SK-N-SH (cell line): ENCODE data around the gene RAVER1. TPM values are rescaled to one million over a fixed set of nuclear protein-coding genes. Genes with fewer than 3 reads are reported as not detected.
"Not testable (repeated sequence)": the region's sequence is repeated elsewhere in the genome, so short reads cannot be mapped to it uniquely, and the experiment has no call there.

Experiments
- CTCF ChIA-PET: fragments of 300-600, 350-600 bp; formaldehyde crosslinking; extraction: SDS; loops from one replicate; lab custom pipeline; 2021; lab: Yijun Ruan, JAX
- POLR2A ChIA-PET: fragments of 350-600 bp; sonication (Branson Sonifier 250); formaldehyde crosslinking; extraction: SDS; loops from one replicate; lab custom pipeline; 2020; ENCODE audit warnings: antibody characterized with exemption, inconsistent platforms; lab: Yijun Ruan, JAX
- DNase-seq: peaks from one replicate; pipeline ENCODE4 v3.0.0; 2012
- H2AFZ ChIP-seq: fragments of 200-600 bp; sonication (generic); 2 replicates; pipeline ENCODE4 v1.8.1; 2016; ENCODE audit warnings: antibody characterized with exemption, mild to moderate bottlenecking, low read depth
- H3F3A ChIP-seq: fragments of 200-600 bp; sonication (generic); replicated peaks from 2 replicates; pipeline ENCODE3; 2016; ENCODE audit warnings: antibody characterized with exemption, mild to moderate bottlenecking; ENCODE audit not compliant: insufficient read depth
- H3K27ac ChIP-seq, 2 experiments: fragments of 200-500 bp in 1 of 2; fragments of 200-600 bp in 1 of 2; sonication (Bioruptor generic) in 1 of 2; sonication (generic), shearing (Covaris generic) in 1 of 2; 2 replicates each; pipeline versions ENCODE4 v1.5.1 to v1.6.1; 2014 to 2016; ENCODE audit warnings: low read depth in 2 of 2, inconsistent platforms in 1 of 2, low read length in 1 of 2, mild to moderate bottlenecking in 1 of 2, mixed read lengths in 1 of 2
- H3K27me3 ChIP-seq: fragments of 200-600 bp; sonication (generic), shearing (Covaris generic); 2 replicates; pipeline ENCODE4 v1.6.1; 2016; ENCODE audit warnings: mixed run types; ENCODE audit not compliant: insufficient read depth
- H3K36me3 ChIP-seq, 2 experiments: fragments of 200-500 bp in 1 of 2; fragments of 200-600 bp in 1 of 2; sonication (Bioruptor generic) in 1 of 2; sonication (generic) in 1 of 2; replicated peaks in 1 of 2; 2 replicates each; pipeline versions ENCODE3 to v1.5.1; 2014 to 2016; ENCODE audit warnings: low read length in 1 of 2, mild to moderate bottlenecking in 1 of 2; ENCODE audit not compliant: insufficient read depth in 2 of 2, control insufficient read depth in 1 of 2
- H3K4me1 ChIP-seq, 2 experiments: fragments of 200-500 bp in 1 of 2; fragments of 200-600 bp in 1 of 2; sonication (Bioruptor generic) in 1 of 2; sonication (generic), shearing (Covaris generic) in 1 of 2; 2 replicates each; pipeline versions ENCODE4 v1.5.1 to v1.6.1; 2014 to 2016; ENCODE audit warnings: low read depth in 1 of 2, low read length in 1 of 2, mixed run types in 1 of 2; ENCODE audit not compliant: insufficient read depth in 2 of 2, control insufficient read depth in 1 of 2
- H3K4me2 ChIP-seq: fragments of 200-600 bp; sonication (generic), shearing (Covaris generic); 2 replicates; pipeline ENCODE4 v1.6.1; 2017; ENCODE audit warnings: mixed run types
- H3K4me3 ChIP-seq, 2 experiments: fragments of 200-500 bp in 1 of 2; fragments of 200-600 bp in 1 of 2; sonication (Bioruptor generic) in 1 of 2; sonication (generic), shearing (Covaris generic) in 1 of 2; 2 replicates each; pipeline versions ENCODE4 v1.5.1 to v1.8.1; 2014 to 2016; ENCODE audit warnings: low read depth in 2 of 2, inconsistent platforms in 1 of 2, low read length in 1 of 2, mild to moderate bottlenecking in 1 of 2, mixed read lengths in 1 of 2, moderate library complexity in 1 of 2
- H3K79me2 ChIP-seq: fragments of 200-600 bp; sonication (generic); 2 replicates; pipeline ENCODE4 v1.8.1; 2017; ENCODE audit warnings: mild to moderate bottlenecking; ENCODE audit not compliant: insufficient read depth
- H3K9ac ChIP-seq: fragments of 200-600 bp; sonication (generic); 2 replicates; pipeline ENCODE4 v1.6.1; 2017; ENCODE audit warnings: mixed run types
- H3K9me2 ChIP-seq: fragments of 200-600 bp; sonication (generic); 2 replicates; pipeline ENCODE4 v1.6.1; 2017; ENCODE audit warnings: mixed run types
- H3K9me3 ChIP-seq: fragments of 200-600 bp; sonication (generic); 2 replicates; pipeline ENCODE4 v1.6.1; 2017; ENCODE audit warnings: mixed run types, mild to moderate bottlenecking, moderate library complexity
- H4K20me1 ChIP-seq: fragments of 200-600 bp; sonication (generic); 2 replicates; pipeline ENCODE4 v1.6.1; 2017; ENCODE audit warnings: mild to moderate bottlenecking, mixed run types; ENCODE audit not compliant: insufficient read depth
- CTCF ChIP-seq: fragments of 200-600 bp; sonication (generic); IDR thresholded peaks from 2 replicates; pipeline ENCODE4 v1.6.1; 2017; ENCODE audit warnings: antibody characterized with exemption, mild to moderate bottlenecking, moderate library complexity
- ELF1 ChIP-seq: IDR thresholded peaks from 2 replicates; pipeline ENCODE4 v1.4.0; 2012
- GABPA ChIP-seq: IDR thresholded peaks from 2 replicates; pipeline ENCODE4 v1.4.0; 2012; ENCODE audit warnings: low read depth, mild to moderate bottlenecking
- JUND ChIP-seq: IDR thresholded peaks from 2 replicates; pipeline ENCODE4 v1.4.0; 2012
- NRF1 ChIP-seq: IDR thresholded peaks from 2 replicates; pipeline ENCODE4 v1.6.1; 2012; ENCODE audit warnings: low read depth, mild to moderate bottlenecking, low read length
- RAD21 ChIP-seq: IDR thresholded peaks from 2 replicates; pipeline ENCODE4 v1.6.1; 2012; ENCODE audit warnings: mild to moderate bottlenecking, low read length
- TAF1 ChIP-seq: IDR thresholded peaks from 2 replicates; pipeline ENCODE4 v1.6.1; 2012; ENCODE audit warnings: low read depth, mild to moderate bottlenecking, low read length, moderate library complexity, borderline replicate concordance
- WGBS: methylation state at CpG from one replicate; pipeline ENCODE4 v1.1.6; 2017; ENCODE audit warnings: low lambda C conversion rate; 5-methylcytosine and 5-hydroxymethylcytosine counted together
- polyA plus RNA-seq, 3 experiments: library from polyadenylated mRNA; depleted of rRNA; stranded (reverse); fragments of >200 nt; gene quantifications; 2 replicates each; pipeline ENCODE4 v1.2.3, GENCODE V29; 2012

RAVER1 gene
- polyA plus RNA-seq, 1 of the 3 experiments (the other 2 are of a cell fraction), result 8.2 TPM

GRCh38 chr19:10339380-10339960, 6.1 kb upstream of the RAVER1 start, which contains the start of gene ICAM3:
Gene ICAM3 (minus strand): TSS chr19:10339624. CDS start chr19:10339614, 10 bp downstream.
- H3K4me3 ChIP-seq, result no peak within 1 kb of the TSS
- peaks cover 0 to 6% of the 10 kb centered on the region in 2 experiments; a peak in 1 of 4 replicates for H3K4me1 ChIP-seq
- H3K9ac ChIP-seq, result no peak within 1 kb of the TSS
- no peak for DNase-seq
- H3K9me3 ChIP-seq, result no peaks in the 10 kb centered on the region
- 57% methylated on average over 10 of the region's 14 CpGs for WGBS
- no peaks in the 10 kb centered on the region for H3K36me3 ChIP-seq
- no peak within 1 kb of the TSS for H3K4me2 ChIP-seq
- H3K79me2 ChIP-seq, result no peaks in the 10 kb centered on the region
- ChIA-PET POLR2A (no interaction called here), CTCF (interaction anchor here (1.1 kb wide), 1 partner anchor 81 kb away, joined by 3 read pairs; no protein-coding TSS in a partner anchor)
- H2AFZ ChIP-seq, result no peak within 1 kb of the TSS
- H3K9me2 ChIP-seq, result no peaks in the 10 kb centered on the region
- no peaks in the 10 kb centered on the region for H3F3A ChIP-seq
- H3K27ac ChIP-seq, result no peak within 1 kb of the TSS
- no peaks in the 10 kb centered on the region for H4K20me1 ChIP-seq
- TF ChIP-seq TAF1 (no peak), RAD21 (no peak), CTCF (no peak), ELF1 (no peak), GABPA (no peak), NRF1 (no peak), JUND (no peak)
- H3K27me3 ChIP-seq, result no peaks in the 10 kb centered on the region

- TF ChIP-seq CTCF, result no peak
- TF ChIP-seq, all 33 proteins: peak for 0
- 89% methylated on average over 5 of the region's 6 CpGs for WGBS
- no peak for DNase-seq
- Histone ChIP-seq H3K36me3 (no peaks in the 10 kb centered on the region), H3K4me3 (no peak overlapping the region), H3K9ac (no peak overlapping the region), H3K4me2 (no peak overlapping the region), H3K9me2 (no peaks in the 10 kb centered on the region), H4K20me1 (no peaks in the 10 kb centered on the region), H3F3A (no peaks in the 10 kb centered on the region), H3K9me3 (no peaks in the 10 kb centered on the region), H2AFZ (no peak overlapping the region), H3K27me3 (no peaks in the 10 kb centered on the region), H3K4me1 (peaks cover 0 to 11% of the 10 kb centered on the region in 2 experiments; a peak in 1 of 4 replicates), H3K27ac (no peak overlapping the region), H3K79me2 (peaks cover 4% of the 10 kb centered on the region; the same call in 1 of the 2 replicates)
- ChIA-PET POLR2A (no interaction called here), CTCF (no interaction called here)
Observed at GRCh38 chr19:10338940-10339339, 5.6 kb upstream of the RAVER1 start.

DNA sequence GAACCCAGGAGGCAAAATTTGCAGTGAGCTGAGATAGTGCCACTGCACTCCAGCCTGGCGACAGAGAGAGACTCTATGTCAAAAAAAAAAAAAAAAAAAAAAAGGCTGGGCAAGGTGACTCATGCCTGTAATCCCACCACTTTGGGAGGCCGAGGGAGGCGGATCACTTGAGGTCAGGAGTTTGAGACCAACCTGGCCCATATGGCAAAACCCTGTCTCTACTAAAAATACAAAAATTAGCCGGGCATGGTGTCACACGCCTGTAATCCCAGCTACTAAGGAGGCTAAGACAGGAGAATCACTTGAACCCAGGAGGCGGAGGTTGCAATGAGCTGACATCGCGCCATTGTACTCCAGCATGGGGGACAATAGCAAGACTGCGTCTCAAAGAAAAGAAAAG, 3.4 kb upstream of the RAVER1 start:
- H3F3A ChIP-seq, H3K4me2 ChIP-seq, H3K4me3 ChIP-seq, H3K27me3 ChIP-seq, H3K36me3 ChIP-seq, H3K9ac ChIP-seq, POLR2A ChIA-PET, H3K27ac ChIP-seq, H2AFZ ChIP-seq, DNase-seq, H3K9me3 ChIP-seq, H3K9me2 ChIP-seq: not testable (repeated sequence)
- CTCF ChIA-PET, result interaction anchor here (0.9 to 1.3 kb wide), 3 partner anchors 54 to 77 kb away, joined by 3 to 5 read pairs (median 4); no protein-coding TSS in a partner anchor
- peaks cover 22% of the 10 kb centered on the region for H3K79me2 ChIP-seq
- 95% methylated on average over 9 of the region's 9 CpGs for WGBS
- peaks cover 0 to 22% of the 10 kb centered on the region in 2 experiments; a peak in 1 of 4 replicates for H3K4me1 ChIP-seq
- H4K20me1 ChIP-seq, result peaks cover 11% of the 10 kb centered on the region
